HCT116 (cell line): ENCODE measurements around the gene SPTBN1. TPM values are rescaled to one million over a fixed set of nuclear protein-coding genes. Genes with fewer than 3 reads are reported as not detected.

ENCODE experiments used
- ATAC-seq: fragments of 200-7000 bp; cut with Tn5 transposase; 2 replicates; pipeline ENCODE4 v1.9.1; 2020; ENCODE audit warnings: mild to moderate bottlenecking, moderate library complexity
- BruUV-seq: library from RNA; stranded (reverse); fragments of 400-500 nt; replicated peaks from 2 replicates; lab custom pipeline; 2021; lab: Mats Ljungman, UMichigan
- CTCF ChIA-PET: fragments of 300-600 bp; sonication (Branson Sonifier 250); formaldehyde crosslinking; loops from one replicate; lab custom pipeline; 2021; ENCODE audit warnings: antibody characterized with exemption; lab: Charles Lee
- POLR2A ChIA-PET: fragments of 300-600, 350-600 bp; sonication (Branson Sonifier 250); formaldehyde crosslinking; loops from one replicate; lab custom pipeline; 2021; ENCODE audit warnings: antibody characterized with exemption; lab: Charles Lee
- RAD21 ChIA-PET, 2 experiments: fragments of 300-600 bp; sonication (Branson Sonifier 250); formaldehyde crosslinking; loops; one replicate each; lab custom pipeline; 2023; ENCODE audit warnings: low total read pairs in 2 of 2; ENCODE audit not compliant: uncharacterized antibody in 2 of 2, unreplicated experiment in 2 of 2, low non-redundant PET in 1 of 2; lab: Charles Lee
- DNase-seq: peaks from one replicate; pipeline ENCODE4 v3.0.0-alpha.2; 2010; ENCODE audit warnings: low read depth, low spot score
- H2AFZ ChIP-seq: fragments of 200-600 bp; shearing (Covaris generic), sonication (generic); 2 replicates; pipeline ENCODE4 v1.6.1; 2017; ENCODE audit warnings: low read depth, mixed run types, mixed read lengths, antibody characterized with exemption, low read length; ENCODE audit not compliant: poor library complexity, severe bottlenecking
- H3K27ac ChIP-seq: 2 replicates; pipeline ENCODE4 v1.5.1; 2012; ENCODE audit warnings: low read depth, low read length
- H3K27me3 ChIP-seq: fragments of 200-600 bp; sonication (generic); 2 replicates; pipeline ENCODE4 v1.6.1; 2016; ENCODE audit warnings: mixed run types, low read length, mixed read lengths; ENCODE audit not compliant: insufficient read depth
- H3K36me3 ChIP-seq, 2 experiments: fragments of 200-500 bp in 1 of 2; fragments of 200-600 bp in 1 of 2; sonication (Bioruptor generic) in 1 of 2; sonication (generic) in 1 of 2; 2 replicates each; pipeline versions ENCODE4 v1.5.1 to v1.6.1; 2014 to 2016; ENCODE audit warnings: low read length in 2 of 2, inconsistent platforms in 1 of 2, mixed read lengths in 1 of 2, mixed run types in 1 of 2; ENCODE audit not compliant: insufficient read depth in 2 of 2, control insufficient read depth in 1 of 2
- H3K4me1 ChIP-seq, 2 experiments: fragments of 200-600 bp in 1 of 2; sonication (generic) in 1 of 2; 2 replicates each; pipeline versions ENCODE4 v1.5.1 to v1.6.1; 2012 to 2017; ENCODE audit warnings: low read length in 2 of 2, inconsistent platforms in 1 of 2, mild to moderate bottlenecking in 1 of 2, mixed read lengths in 1 of 2, mixed run types in 1 of 2, moderate library complexity in 1 of 2; ENCODE audit not compliant: insufficient read depth in 2 of 2, control insufficient read depth in 1 of 2
- H3K4me2 ChIP-seq: fragments of 200-600 bp; sonication (generic); 2 replicates; pipeline ENCODE4 v1.6.1; 2017; ENCODE audit warnings: mixed run types, low read length, mixed read lengths
- H3K4me3 ChIP-seq, 2 experiments: fragments of 200-600 bp in 1 of 2; sonication (generic) in 1 of 2; replicated peaks in 1 of 2; 2 replicates each; pipeline ENCODE4 v1.5.1; 2011 to 2016; ENCODE audit warnings: low read length in 2 of 2, control low read depth in 1 of 2, low read depth in 1 of 2, mild to moderate bottlenecking in 1 of 2, mixed read lengths in 1 of 2, mixed run types in 1 of 2
- H3K79me2 ChIP-seq: fragments of 200-600 bp; sonication (generic); 2 replicates; pipeline ENCODE4 v1.6.1; 2017; ENCODE audit warnings: mild to moderate bottlenecking, mixed run types, low read length, moderate library complexity, mixed read lengths; ENCODE audit not compliant: insufficient read depth
- H3K9ac ChIP-seq: fragments of 200-600 bp; sonication (generic); 2 replicates; pipeline ENCODE4 v1.6.1; 2016; ENCODE audit warnings: low read length, mixed read lengths
- H3K9me2 ChIP-seq: fragments of 200-600 bp; sonication (generic), shearing (Covaris generic); 2 replicates; pipeline ENCODE4 v1.6.1; 2017; ENCODE audit warnings: mixed run types, mild to moderate bottlenecking, moderate library complexity; ENCODE audit not compliant: insufficient read depth
- H3K9me3 ChIP-seq, 2 experiments: fragments of 200-500 bp in 1 of 2; fragments of 200-600 bp in 1 of 2; sonication (Bioruptor generic) in 1 of 2; sonication (generic) in 1 of 2; 2 replicates each; pipeline ENCODE4 v1.6.1; 2014 to 2017; ENCODE audit warnings: low read length in 2 of 2, mixed read lengths in 2 of 2, inconsistent platforms in 1 of 2, low read depth in 1 of 2, mild to moderate bottlenecking in 1 of 2, mixed run types in 1 of 2, moderate library complexity in 1 of 2; ENCODE audit not compliant: control insufficient read depth in 1 of 2, insufficient read depth in 1 of 2
- H4K20me1 ChIP-seq: fragments of 200-600 bp; sonication (generic), shearing (Covaris generic); 2 replicates; pipeline ENCODE4 v1.6.1; 2017; ENCODE audit warnings: mixed run types, mild to moderate bottlenecking, moderate library complexity; ENCODE audit not compliant: insufficient read depth
- ATF3 ChIP-seq: IDR thresholded peaks from 2 replicates; pipeline ENCODE4 v1.6.1; 2012
- CEBPB ChIP-seq: IDR thresholded peaks from 2 replicates; pipeline ENCODE4 v1.6.1; 2012; ENCODE audit warnings: low read depth
- EGR1 ChIP-seq: IDR thresholded peaks from 2 replicates; pipeline ENCODE4 v1.6.1; 2012; ENCODE audit warnings: low read depth
- ELF1 ChIP-seq: IDR thresholded peaks from 2 replicates; pipeline ENCODE4 v1.6.1; 2012; ENCODE audit warnings: low read depth, borderline replicate concordance
- EZH2phosphoT487 ChIP-seq: fragments of 200-600 bp; IDR thresholded peaks from 2 replicates; pipeline ENCODE4 v1.6.1; 2018; ENCODE audit warnings: antibody characterized with exemption, borderline replicate concordance
- FOSL1 ChIP-seq: IDR thresholded peaks from 2 replicates; pipeline ENCODE4 v1.6.1; 2012; ENCODE audit warnings: low read depth
- JUND ChIP-seq: IDR thresholded peaks from 2 replicates; pipeline ENCODE4 v1.6.1; 2012
- POLR2A ChIP-seq: IDR thresholded peaks from 2 replicates; pipeline ENCODE4 v1.7.0; 2011; ENCODE audit warnings: borderline replicate concordance; ENCODE audit not compliant: insufficient read depth, insufficient read length; ENCODE audit errors: extremely low read depth
- POLR2AphosphoS5 ChIP-seq: IDR thresholded peaks from 2 replicates; pipeline ENCODE4 v1.6.1; 2011; ENCODE audit warnings: mild to moderate bottlenecking, low read depth, low read length, moderate library complexity
- RAD21 ChIP-seq: IDR thresholded peaks from 2 replicates; pipeline ENCODE4 v1.6.1; 2012; ENCODE audit warnings: low read depth, mild to moderate bottlenecking
- SRF ChIP-seq: IDR thresholded peaks from 2 replicates; pipeline ENCODE4 v1.6.1; 2012; ENCODE audit warnings: low read depth
- TCF7L2 ChIP-seq: IDR thresholded peaks from 2 replicates; pipeline ENCODE4 v1.7.0; 2011; ENCODE audit warnings: borderline replicate concordance, inconsistent platforms; ENCODE audit not compliant: insufficient read depth, insufficient read length; ENCODE audit errors: extremely low read depth
- YY1 ChIP-seq: IDR thresholded peaks from 2 replicates; pipeline ENCODE4 v1.6.1; 2011; ENCODE audit warnings: low read length, low read depth, moderate library complexity, mild to moderate bottlenecking; ENCODE audit not compliant: insufficient replicate concordance; ENCODE audit errors: extremely low read depth
- ZBTB33 ChIP-seq: IDR thresholded peaks from 2 replicates; pipeline ENCODE4 v1.6.1; 2011; ENCODE audit warnings: mild to moderate bottlenecking, low read length, moderate library complexity; ENCODE audit not compliant: insufficient replicate concordance; ENCODE audit errors: extremely low read depth
- ZFX ChIP-seq: fragments of 450-650 bp; IDR thresholded peaks from 2 replicates; pipeline ENCODE4 v1.6.1; 2017
- ZNF274 ChIP-seq: fragments of 200-500 bp; sonication (Bioruptor generic); IDR thresholded peaks from 2 replicates; pipeline ENCODE4 v1.6.1; 2014; ENCODE audit warnings: mild to moderate bottlenecking, low read depth, low read length, inconsistent platforms
- intact Hi-C: fragments of 100-400 bp; cut with micrococcal nuclease; formaldehyde crosslinking; loops from 2 replicates; pipeline ENCODE4 v1.10.0; 2022
- total RNA-seq: library from RNA; stranded (reverse); gene quantifications from one replicate; pipeline ENCODE4 v1.2.1, GENCODE V29; 2021; ENCODE audit not compliant: unreplicated experiment
- TF ChIP-seq, protein P1 (sequence below): IDR thresholded peaks from 2 replicates; pipeline ENCODE4 v1.6.1; 2012
- TF ChIP-seq, protein P2 (sequence below): IDR thresholded peaks from 2 replicates; pipeline ENCODE4 v1.6.1; 2012; ENCODE audit warnings: low read depth

Gene SPTBN1
- total RNA-seq, 1 experiment from 2014 or later = 84.4 TPM

- no peaks in the 10 kb centered on the region for H3K9me3 ChIP-seq
- TF ChIP-seq, protein P1, sequence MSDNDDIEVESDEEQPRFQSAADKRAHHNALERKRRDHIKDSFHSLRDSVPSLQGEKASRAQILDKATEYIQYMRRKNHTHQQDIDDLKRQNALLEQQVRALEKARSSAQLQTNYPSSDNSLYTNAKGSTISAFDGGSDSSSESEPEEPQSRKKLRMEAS = no peak
- TF ChIP-seq ZNF274 (no peak), EZH2phosphoT487 (no peak), CEBPB (no peak), EGR1 (no peak), ATF3 (no peak), JUND (no peak), SRF (no peak), ZBTB33 (no peak), YY1 (no peak), POLR2A (no peak), TCF7L2 (no peak), FOSL1 (no peak), POLR2AphosphoS5 (no peak; the same call in 1 of the 2 replicates), ELF1 (no peak), ZFX (no peak), RAD21 (no peak)
- TF ChIP-seq, protein P2, sequence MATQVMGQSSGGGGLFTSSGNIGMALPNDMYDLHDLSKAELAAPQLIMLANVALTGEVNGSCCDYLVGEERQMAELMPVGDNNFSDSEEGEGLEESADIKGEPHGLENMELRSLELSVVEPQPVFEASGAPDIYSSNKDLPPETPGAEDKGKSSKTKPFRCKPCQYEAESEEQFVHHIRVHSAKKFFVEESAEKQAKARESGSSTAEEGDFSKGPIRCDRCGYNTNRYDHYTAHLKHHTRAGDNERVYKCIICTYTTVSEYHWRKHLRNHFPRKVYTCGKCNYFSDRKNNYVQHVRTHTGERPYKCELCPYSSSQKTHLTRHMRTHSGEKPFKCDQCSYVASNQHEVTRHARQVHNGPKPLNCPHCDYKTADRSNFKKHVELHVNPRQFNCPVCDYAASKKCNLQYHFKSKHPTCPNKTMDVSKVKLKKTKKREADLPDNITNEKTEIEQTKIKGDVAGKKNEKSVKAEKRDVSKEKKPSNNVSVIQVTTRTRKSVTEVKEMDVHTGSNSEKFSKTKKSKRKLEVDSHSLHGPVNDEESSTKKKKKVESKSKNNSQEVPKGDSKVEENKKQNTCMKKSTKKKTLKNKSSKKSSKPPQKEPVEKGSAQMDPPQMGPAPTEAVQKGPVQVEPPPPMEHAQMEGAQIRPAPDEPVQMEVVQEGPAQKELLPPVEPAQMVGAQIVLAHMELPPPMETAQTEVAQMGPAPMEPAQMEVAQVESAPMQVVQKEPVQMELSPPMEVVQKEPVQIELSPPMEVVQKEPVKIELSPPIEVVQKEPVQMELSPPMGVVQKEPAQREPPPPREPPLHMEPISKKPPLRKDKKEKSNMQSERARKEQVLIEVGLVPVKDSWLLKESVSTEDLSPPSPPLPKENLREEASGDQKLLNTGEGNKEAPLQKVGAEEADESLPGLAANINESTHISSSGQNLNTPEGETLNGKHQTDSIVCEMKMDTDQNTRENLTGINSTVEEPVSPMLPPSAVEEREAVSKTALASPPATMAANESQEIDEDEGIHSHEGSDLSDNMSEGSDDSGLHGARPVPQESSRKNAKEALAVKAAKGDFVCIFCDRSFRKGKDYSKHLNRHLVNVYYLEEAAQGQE = no peak
- TF ChIP-seq, all 23 proteins: peak for 0
- no peaks in the 10 kb centered on the region for H3K9me2 ChIP-seq
- no peaks in the 10 kb centered on the region for H3K36me3 ChIP-seq
- peak; percentile 10; the same call in 1 of the 2 replicates for ATAC-seq
- H3K4me2 ChIP-seq = peak overlapping the region; percentile 88
- no peaks in the 10 kb centered on the region for H4K20me1 ChIP-seq
- H3K79me2 ChIP-seq = peaks cover 59% of the 10 kb centered on the region
- ChIA-PET RAD21 (interaction anchor here in 1 of 2 experiments (0.6 kb wide), 1 partner anchor 88 kb away, joined by 3 read pairs; no protein-coding TSS in a partner anchor), POLR2A (interaction anchor here (1.1 kb wide), 1 partner anchor 12 kb away, joined by 3 read pairs; no protein-coding TSS in a partner anchor), CTCF (interaction anchor here (1.1 kb wide), 1 partner anchor 452 kb away, joined by 3 read pairs; no protein-coding TSS in a partner anchor)
- peak overlapping the region; percentile 77 to 94 for H3K4me3 ChIP-seq
- H2AFZ ChIP-seq = no peak overlapping the region
- peak overlapping the region; percentile 88 for H3K9ac ChIP-seq
- intact Hi-C loops = no loop called here
- H3K27ac ChIP-seq = peak overlapping the region; percentile 91
- no peaks in the 10 kb centered on the region for H3K27me3 ChIP-seq
- BruUV-seq = no TSS peak
- DNase-seq = no peak
- peaks cover 14 to 26% of the 10 kb centered on the region in 2 experiments for H3K4me1 ChIP-seq
These were observed 102.9 kb downstream of the SPTBN1 start for GRCh38 chr2:54559006-54559445.
